ENCODE measurements around the gene VPS18. TPM values are rescaled to one million over a fixed set of nuclear protein-coding genes. Genes with fewer than 3 reads are reported as not detected.
"Not testable (repeated sequence)": the region's sequence is repeated elsewhere in the genome, so short reads cannot be mapped to it uniquely, and the experiment has no call there.

The VPS18 gene
- total RNA-seq, 1 donor from 2014 or later, result 12.6 TPM

GRCh38 chr15:40855706-40856234 lies 38.5 kb upstream of the VPS18 start:
- H3K4me1 Mint-ChIP-seq (ENCODE audit: low read depth), result peaks cover 12% of the 10 kb centered on the region
- H3K9me3 Mint-ChIP-seq, result no peaks in the 10 kb centered on the region
- no peak for DNase-seq (ENCODE audit: low spot score)
- H3K4me3 Mint-ChIP-seq (ENCODE audit: low read depth), result no peak overlapping the region
- intact Hi-C loops (cut with micrococcal nuclease), result no loop called here
- no peaks in the 10 kb centered on the region for H3K36me3 Mint-ChIP-seq (ENCODE audit: low read depth)
- no peaks in the 10 kb centered on the region for H3K27me3 Mint-ChIP-seq (ENCODE audit: low read depth)
- H3K27ac Mint-ChIP-seq, result no peak overlapping the region

DNA sequence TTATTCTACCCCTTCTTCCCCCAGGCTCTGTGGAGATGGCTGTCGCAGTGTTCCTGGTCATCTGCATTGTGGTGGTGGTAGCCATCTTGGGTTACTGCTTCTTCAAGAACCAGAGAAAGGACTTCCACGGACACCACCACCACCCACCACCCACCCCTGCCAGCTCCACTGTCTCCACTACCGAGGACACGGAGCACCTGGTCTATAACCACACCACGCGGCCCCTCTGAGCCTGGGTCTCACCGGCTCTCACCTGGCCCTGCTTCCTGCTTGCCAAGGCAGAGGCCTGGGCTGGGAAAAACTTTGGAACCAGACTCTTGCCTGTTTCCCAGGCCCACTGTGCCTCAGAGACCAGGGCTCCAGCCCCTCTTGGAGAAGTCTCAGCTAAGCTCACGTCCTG lies 37.5 kb upstream of the VPS18 start:
- intact Hi-C loops (cut with micrococcal nuclease), result loop anchor here (1.0 kb wide), 1 partner anchor 38 kb away; the partner anchor contains the start of gene VPS18
- no peaks in the 10 kb centered on the region for H3K36me3 Mint-ChIP-seq (ENCODE audit: low read depth)
- no peak overlapping the region for H3K27ac Mint-ChIP-seq

GRCh38 chr15:40857601-40858341 lies 36.5 kb upstream of the VPS18 start:
- peak; percentile 77 for DNase-seq (ENCODE audit: low spot score)

More for the DNA sequence above, 37.5 kb upstream of the VPS18 start:
- no peak for DNase-seq (ENCODE audit: low spot score)
- no peak overlapping the region for H3K4me3 Mint-ChIP-seq (ENCODE audit: low read depth)
- H3K9me3 Mint-ChIP-seq, result no peaks in the 10 kb centered on the region
- H3K4me1 Mint-ChIP-seq (ENCODE audit: low read depth), result peaks cover 12% of the 10 kb centered on the region
- no peaks in the 10 kb centered on the region for H3K27me3 Mint-ChIP-seq (ENCODE audit: low read depth)

DNA sequence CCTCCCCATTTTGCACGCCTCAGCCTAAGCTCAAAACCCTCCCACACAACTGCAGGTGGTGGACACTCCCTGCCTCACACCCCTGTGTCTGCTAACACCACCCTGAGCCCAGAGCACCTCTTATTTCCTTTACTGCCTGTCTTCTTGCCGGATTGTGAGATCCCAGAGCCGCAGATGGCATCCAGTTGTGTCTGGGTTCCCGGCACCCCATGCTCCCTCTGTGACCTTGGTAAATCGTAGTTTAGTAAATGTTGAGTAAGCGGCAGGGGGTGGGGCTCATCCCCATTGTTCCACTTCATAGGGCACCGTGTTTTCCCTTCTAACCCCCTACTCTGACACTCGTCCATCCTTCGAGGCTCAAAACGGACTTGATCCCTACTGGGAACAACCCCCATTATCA lies 35.5 kb upstream of the VPS18 start:
- no peak overlapping the region for H3K27ac Mint-ChIP-seq
- no peaks in the 10 kb centered on the region for H3K9me3 Mint-ChIP-seq
- H3K4me1 Mint-ChIP-seq (ENCODE audit: low read depth), result peaks cover 12% of the 10 kb centered on the region
- DNase-seq (ENCODE audit: low spot score), result no peak
- intact Hi-C loops (cut with micrococcal nuclease), result loop anchor here (2.0 kb wide), 1 partner anchor 16 kb away; the partner anchor contains the start of gene RHOV
- H3K4me3 Mint-ChIP-seq (ENCODE audit: low read depth), result no peak overlapping the region
- H3K27me3 Mint-ChIP-seq (ENCODE audit: low read depth), result no peaks in the 10 kb centered on the region
- no peaks in the 10 kb centered on the region for H3K36me3 Mint-ChIP-seq (ENCODE audit: low read depth)

More at GRCh38 chr15:40857601-40858341, 36.5 kb upstream of the VPS18 start:
- Mint-ChIP-seq H3K9me3 (no peaks in the 10 kb centered on the region), H3K27ac (no peak overlapping the region), H3K4me3 (ENCODE audit: low read depth) (no peak overlapping the region), H3K36me3 (ENCODE audit: low read depth) (no peaks in the 10 kb centered on the region), H3K27me3 (ENCODE audit: low read depth) (no peaks in the 10 kb centered on the region), H3K4me1 (ENCODE audit: low read depth) (peaks cover 12% of the 10 kb centered on the region)
- intact Hi-C loops (cut with micrococcal nuclease), result loop anchor here (1.0 to 2.0 kb wide), 2 partner anchors 17 to 37 kb away; partner anchors contain the start of genes RHOV and VPS18

GRCh38 chr15:40859206-40859851 lies 34.9 kb upstream of the VPS18 start:
- H3K4me1 Mint-ChIP-seq (ENCODE audit: low read depth), result peaks cover 12% of the 10 kb centered on the region
- no peaks in the 10 kb centered on the region for H3K27me3 Mint-ChIP-seq (ENCODE audit: low read depth)
- H3K4me3 Mint-ChIP-seq (ENCODE audit: low read depth), result no peak overlapping the region
- H3K27ac Mint-ChIP-seq, result no peak overlapping the region
- no peaks in the 10 kb centered on the region for H3K36me3 Mint-ChIP-seq (ENCODE audit: low read depth)
- DNase-seq (ENCODE audit: low spot score), result peak; percentile 75
- intact Hi-C loops (cut with micrococcal nuclease), result loop anchor here (2.0 kb wide), 1 partner anchor 15 kb away; the partner anchor contains the start of gene RHOV
- no peaks in the 10 kb centered on the region for H3K9me3 Mint-ChIP-seq

DNA sequence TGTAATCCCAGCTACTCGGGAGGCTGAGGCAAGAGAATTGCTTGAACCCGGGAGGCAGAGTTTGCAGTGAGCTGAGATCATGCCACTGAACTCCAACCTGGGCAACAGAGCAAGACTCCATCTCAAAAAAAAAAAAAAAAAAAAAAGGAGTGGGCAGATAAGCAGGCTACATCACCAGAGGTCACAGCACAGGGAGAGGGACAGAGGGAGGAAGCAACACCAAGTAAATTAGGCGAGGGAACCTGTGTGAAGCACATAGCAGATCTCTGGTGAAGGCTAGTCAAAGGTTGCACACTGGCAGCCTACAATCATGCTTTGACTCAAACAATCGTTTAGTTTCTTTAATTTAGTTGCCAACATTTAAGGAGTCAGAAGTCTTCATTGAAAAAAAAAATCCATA lies 33.1 kb upstream of the VPS18 start:
- intact Hi-C loops (cut with micrococcal nuclease); H3K27ac Mint-ChIP-seq; H3K36me3 Mint-ChIP-seq (ENCODE audit: low read depth); H3K9me3 Mint-ChIP-seq; H3K27me3 Mint-ChIP-seq (ENCODE audit: low read depth); H3K4me3 Mint-ChIP-seq (ENCODE audit: low read depth); DNase-seq (ENCODE audit: low spot score): not testable (repeated sequence)
- peaks cover 12% of the 10 kb centered on the region for H3K4me1 Mint-ChIP-seq (ENCODE audit: low read depth)

DNA sequence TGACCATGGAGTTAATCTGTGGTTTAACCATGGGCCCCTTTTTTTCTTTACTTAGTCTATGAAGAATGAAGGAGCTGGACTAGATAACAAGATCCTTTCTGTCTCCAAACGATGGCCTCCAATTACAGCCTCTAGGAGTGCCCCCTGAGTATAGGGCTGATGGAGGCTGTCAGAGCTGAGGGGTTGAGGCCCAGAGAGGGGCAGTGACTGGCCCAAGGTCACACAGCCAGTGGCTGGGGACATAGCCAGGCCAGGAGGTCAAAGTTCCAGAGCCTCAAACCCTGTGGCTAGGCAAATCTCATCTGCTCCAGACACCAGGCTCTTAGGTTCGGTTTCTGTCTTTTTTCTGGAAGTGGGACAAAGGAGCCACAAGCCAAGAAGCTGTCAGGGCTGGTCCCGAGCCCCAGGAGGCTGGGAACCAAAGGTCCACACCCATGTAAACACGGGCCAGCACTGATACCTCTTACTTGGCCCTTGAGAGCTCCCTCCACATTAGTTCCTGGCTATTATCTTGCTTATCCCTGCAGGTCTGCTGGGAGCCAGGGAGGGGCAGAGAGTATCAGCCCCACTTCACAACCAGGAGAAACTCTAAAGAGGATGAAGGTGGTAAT lies 30.5 kb upstream of the VPS18 start:
- H3K4me3 Mint-ChIP-seq (ENCODE audit: low read depth), result no peak overlapping the region
- no peak overlapping the region for H3K27ac Mint-ChIP-seq
- H3K36me3 Mint-ChIP-seq (ENCODE audit: low read depth), result no peaks in the 10 kb centered on the region
- peaks cover 3% of the 10 kb centered on the region for H3K4me1 Mint-ChIP-seq (ENCODE audit: low read depth)
- no peak for DNase-seq (ENCODE audit: low spot score)
- intact Hi-C loops (cut with micrococcal nuclease), result no loop called here
- H3K9me3 Mint-ChIP-seq, result no peaks in the 10 kb centered on the region
- no peaks in the 10 kb centered on the region for H3K27me3 Mint-ChIP-seq (ENCODE audit: low read depth)

GRCh38 chr15:40867199-40867598 lies 27.1 kb upstream of the VPS18 start:
- H3K4me1 Mint-ChIP-seq (ENCODE audit: low read depth), result peaks cover 9% of the 10 kb centered on the region

GRCh38 chr15:40869686-40870085 lies 24.6 kb upstream of the VPS18 start:
- H3K9me3 Mint-ChIP-seq, result no peaks in the 10 kb centered on the region
- no peaks in the 10 kb centered on the region for H3K36me3 Mint-ChIP-seq (ENCODE audit: low read depth)
- intact Hi-C loops (cut with micrococcal nuclease), result no loop called here

More at GRCh38 chr15:40867199-40867598, 27.1 kb upstream of the VPS18 start:
- no peak for DNase-seq (ENCODE audit: low spot score)
- Mint-ChIP-seq H3K4me3 (ENCODE audit: low read depth) (no peak overlapping the region), H3K27ac (no peak overlapping the region), H3K9me3 (no peaks in the 10 kb centered on the region), H3K27me3 (ENCODE audit: low read depth) (no peaks in the 10 kb centered on the region), H3K36me3 (ENCODE audit: low read depth) (no peaks in the 10 kb centered on the region)
- intact Hi-C loops (cut with micrococcal nuclease), result no loop called here

GRCh38 chr15:40870716-40871115 lies 23.5 kb upstream of the VPS18 start:
- no peak for DNase-seq (ENCODE audit: low spot score)
- intact Hi-C loops (cut with micrococcal nuclease), result no loop called here
- Mint-ChIP-seq H3K4me3 (ENCODE audit: low read depth) (no peak overlapping the region), H3K9me3 (no peaks in the 10 kb centered on the region), H3K27ac (no peak overlapping the region), H3K4me1 (ENCODE audit: low read depth) (peaks cover 17% of the 10 kb centered on the region), H3K36me3 (ENCODE audit: low read depth) (no peaks in the 10 kb centered on the region), H3K27me3 (ENCODE audit: low read depth) (peaks cover 9% of the 10 kb centered on the region)

More at GRCh38 chr15:40869686-40870085, 24.6 kb upstream of the VPS18 start:
- no peak for DNase-seq (ENCODE audit: low spot score)
- no peak overlapping the region for H3K27ac Mint-ChIP-seq
- no peak overlapping the region for H3K4me3 Mint-ChIP-seq (ENCODE audit: low read depth)
- H3K4me1 Mint-ChIP-seq (ENCODE audit: low read depth), result peaks cover 17% of the 10 kb centered on the region
- peaks cover 9% of the 10 kb centered on the region for H3K27me3 Mint-ChIP-seq (ENCODE audit: low read depth)

GRCh38 chr15:40871749-40872617 lies 22.3 kb upstream of the VPS18 start:
- peak overlapping the region; percentile 44 for H3K4me3 Mint-ChIP-seq (ENCODE audit: low read depth)
- DNase-seq (ENCODE audit: low spot score), result no peak
- H3K27ac Mint-ChIP-seq, result no peak overlapping the region
- no peaks in the 10 kb centered on the region for H3K36me3 Mint-ChIP-seq (ENCODE audit: low read depth)
- peaks cover 9% of the 10 kb centered on the region for H3K27me3 Mint-ChIP-seq (ENCODE audit: low read depth)
- H3K9me3 Mint-ChIP-seq, result no peaks in the 10 kb centered on the region
- H3K4me1 Mint-ChIP-seq (ENCODE audit: low read depth), result peaks cover 17% of the 10 kb centered on the region
- intact Hi-C loops (cut with micrococcal nuclease), result no loop called here

Measured in activated T-helper 2 cell treated with anti-CD3 and anti-CD28 coated beads, Interferon-gamma antibody, Interleukin-2, Interleukin-4, amounts not matched to agents 10 μg/mL and 5 μg/mL and 100 μg/mL, durations not matched to agents 14 hours and 24 hours and 36 hours (primary cell).